Breast epithelium (tissue), 4 donors: ENCODE data around the gene CCDC134. TPM values are rescaled to one million over a fixed set of nuclear protein-coding genes. Genes with fewer than 3 reads are reported as not detected.

ENCODE experiments used
- DNase-seq, 2 donors: peaks; one replicate each; pipeline ENCODE4 v3.0.0-alpha.2; 2019; ENCODE audit warnings: low spot score in 2 of 2
- H3K27ac ChIP-seq, 2 donors: fragments of 200-600 bp; sonication (generic) in 1 of 2; one replicate each; pipeline ENCODE4 v1.5.1; 2016 to 2019; ENCODE audit warnings: mild to moderate bottlenecking in 1 of 2
- H3K27me3 ChIP-seq, 2 donors: fragments of 200-600 bp; sonication (generic) in 1 of 2; one replicate each; pipeline versions ENCODE4 v1.5.1 to v1.6.0; 2017 to 2019; ENCODE audit warnings: control low read depth in 1 of 2, mild to moderate bottlenecking in 1 of 2
- H3K36me3 ChIP-seq: fragments of 200-600 bp; one replicate; pipeline ENCODE4 v1.5.1; 2019
- H3K4me1 ChIP-seq, 2 donors: fragments of 200-600 bp; sonication (generic); one replicate each; pipeline ENCODE4 v1.5.1; 2016 to 2019; ENCODE audit warnings: control low read depth in 1 of 2
- H3K4me3 ChIP-seq, 3 donors: fragments of 200-600 bp; sonication (generic); 1 replicate in 2 of 3; 2 replicates in 1 of 3; pipeline ENCODE4 v1.5.1; 2016 to 2019; ENCODE audit warnings: mild to moderate bottlenecking in 3 of 3, moderate library complexity in 2 of 3
- H3K9me3 ChIP-seq, 2 donors: fragments of 200-600 bp; sonication (generic) in 1 of 2; one replicate each; pipeline ENCODE4 v1.5.1; 2016 to 2019; ENCODE audit warnings: control low read depth in 1 of 2
- POLR2A ChIP-seq: fragments of 450-650 bp; IDR thresholded peaks from one replicate; pipeline ENCODE4 v1.6.1; 2016; ENCODE audit warnings: antibody characterized with exemption, mild to moderate bottlenecking, moderate library complexity
- POLR2AphosphoS5 ChIP-seq, 3 donors: sonication (generic); formaldehyde crosslinking; IDR thresholded peaks; one replicate each; pipeline ENCODE4 v1.6.1; 2017; ENCODE audit warnings: antibody characterized with exemption in 3 of 3
- intact Hi-C: fragments of 100-400 bp; cut with DNase I; formaldehyde crosslinking; loops from one replicate; pipeline ENCODE4 v1.15.1; 2023; ENCODE audit warnings: low total_unique reads
- total RNA-seq, 3 donors: library from RNA; depleted of rRNA; stranded (reverse); fragments of >200 nt; gene quantifications; one replicate each; pipeline ENCODE4 v1.1.0, GENCODE V29; 2016
- TF ChIP-seq, protein P1 (sequence below), 3 donors: fragments of 450-650 bp; IDR thresholded peaks; one replicate each; pipeline ENCODE4 v1.5.1; 2016 to 2017; ENCODE audit warnings: antibody characterized with exemption in 3 of 3, mild to moderate bottlenecking in 3 of 3, moderate library complexity in 3 of 3

The CCDC134 gene
- total RNA-seq, 3 donors from 2014 or later, result 4.0 to 12.3 (median 10.8) TPM

DNA sequence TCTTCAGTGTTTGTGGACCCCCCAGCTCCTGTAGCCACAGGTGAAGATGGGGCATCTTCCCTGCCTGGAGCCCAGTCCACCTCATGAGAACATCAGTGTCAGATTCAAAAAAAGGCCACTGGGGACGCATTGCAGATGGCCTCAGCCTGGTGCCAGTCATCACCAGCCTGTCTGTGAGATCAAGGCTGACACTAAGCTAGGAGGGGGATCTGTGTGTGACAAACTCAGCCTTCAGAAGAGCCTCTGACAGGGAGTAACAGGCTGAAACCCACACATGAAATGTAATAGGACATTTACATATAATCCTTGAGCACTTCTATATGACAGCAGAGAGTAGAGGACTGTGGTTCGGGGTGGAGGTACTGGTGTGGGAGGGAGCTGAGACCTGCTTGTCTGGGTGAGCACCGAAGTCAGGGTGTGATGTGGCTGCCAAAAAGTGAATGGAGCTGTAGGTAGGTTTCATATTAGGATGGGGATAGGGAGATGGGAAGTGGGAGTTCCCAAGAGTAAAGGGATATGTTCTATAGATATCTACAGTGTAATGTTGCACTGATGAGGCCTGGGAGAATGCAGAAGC, 20.5 kb upstream of the CCDC134 start:
- H3K27ac ChIP-seq, result no peak overlapping the region
- no peaks in the 10 kb centered on the region for H3K27me3 ChIP-seq
- H3K9me3 ChIP-seq, result no peaks in the 10 kb centered on the region
- TF ChIP-seq POLR2A (no peak), POLR2AphosphoS5 (IDR thresholded peaks at IDR 0.05) (no peak)
- TF ChIP-seq, protein P1, sequence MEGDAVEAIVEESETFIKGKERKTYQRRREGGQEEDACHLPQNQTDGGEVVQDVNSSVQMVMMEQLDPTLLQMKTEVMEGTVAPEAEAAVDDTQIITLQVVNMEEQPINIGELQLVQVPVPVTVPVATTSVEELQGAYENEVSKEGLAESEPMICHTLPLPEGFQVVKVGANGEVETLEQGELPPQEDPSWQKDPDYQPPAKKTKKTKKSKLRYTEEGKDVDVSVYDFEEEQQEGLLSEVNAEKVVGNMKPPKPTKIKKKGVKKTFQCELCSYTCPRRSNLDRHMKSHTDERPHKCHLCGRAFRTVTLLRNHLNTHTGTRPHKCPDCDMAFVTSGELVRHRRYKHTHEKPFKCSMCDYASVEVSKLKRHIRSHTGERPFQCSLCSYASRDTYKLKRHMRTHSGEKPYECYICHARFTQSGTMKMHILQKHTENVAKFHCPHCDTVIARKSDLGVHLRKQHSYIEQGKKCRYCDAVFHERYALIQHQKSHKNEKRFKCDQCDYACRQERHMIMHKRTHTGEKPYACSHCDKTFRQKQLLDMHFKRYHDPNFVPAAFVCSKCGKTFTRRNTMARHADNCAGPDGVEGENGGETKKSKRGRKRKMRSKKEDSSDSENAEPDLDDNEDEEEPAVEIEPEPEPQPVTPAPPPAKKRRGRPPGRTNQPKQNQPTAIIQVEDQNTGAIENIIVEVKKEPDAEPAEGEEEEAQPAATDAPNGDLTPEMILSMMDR (IDR thresholded peaks at IDR 0.05), result no peak
- no peaks in the 10 kb centered on the region for H3K36me3 ChIP-seq
- no peak for DNase-seq
- H3K4me1 ChIP-seq, result no peaks in the 10 kb centered on the region
- intact Hi-C loops, result no loop called here
- H3K4me3 ChIP-seq, result no peak overlapping the region

GRCh38 chr22:41780746-41781505, 19.6 kb upstream of the CCDC134 start:
- Histone ChIP-seq H3K9me3 (no peaks in the 10 kb centered on the region), H3K4me3 (peak overlapping the region in 1 of 3 donors; percentile 37), H3K4me1 (no peaks in the 10 kb centered on the region), H3K27me3 (no peaks in the 10 kb centered on the region), H3K36me3 (no peaks in the 10 kb centered on the region), H3K27ac (peak overlapping the region in 1 of 2 donors; percentile 43)
- TF ChIP-seq POLR2AphosphoS5 (IDR thresholded peaks at IDR 0.05), result no peak
- intact Hi-C loops, result no loop called here
- DNase-seq, result peak in 1 of 2 donors; percentile 27

DNA sequence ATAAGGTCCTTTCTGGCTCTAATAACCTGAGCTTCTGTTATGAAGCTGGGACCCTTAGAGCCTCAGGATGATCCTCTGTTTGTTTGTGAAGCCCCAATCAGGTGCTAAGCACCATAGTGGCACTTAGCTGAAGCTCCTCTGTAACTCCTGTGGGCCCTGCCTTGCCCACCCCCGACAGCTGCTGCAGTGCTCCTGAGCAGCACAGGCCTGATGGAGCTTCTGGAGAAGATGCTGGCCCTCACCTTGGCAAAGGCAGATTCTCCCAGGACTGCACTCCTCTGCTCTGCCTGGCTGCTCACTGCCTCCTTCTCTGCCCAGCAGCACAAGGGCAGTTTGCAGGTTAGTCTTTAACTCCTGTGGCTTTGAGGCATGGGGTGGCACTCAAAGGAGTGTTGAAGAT, 19.0 kb upstream of the CCDC134 start:
- DNase-seq, result no peak
- Histone ChIP-seq H3K36me3 (no peaks in the 10 kb centered on the region), H3K4me3 (peak overlapping the region; percentile 9 to 37 (median 11)), H3K9me3 (no peaks in the 10 kb centered on the region), H3K27ac (peak overlapping the region in 1 of 2 donors; percentile 43), H3K4me1 (no peaks in the 10 kb centered on the region), H3K27me3 (no peaks in the 10 kb centered on the region)
- intact Hi-C loops, result no loop called here
- TF ChIP-seq, protein P1 (IDR thresholded peaks at IDR 0.05), result no peak
- no peak for TF ChIP-seq POLR2A
- TF ChIP-seq POLR2AphosphoS5 (IDR thresholded peaks at IDR 0.05), result no peak

GRCh38 chr22:41782316-41782715, 18.2 kb upstream of the CCDC134 start:
- TF ChIP-seq POLR2A, result no peak
- TF ChIP-seq, protein P1 (IDR thresholded peaks at IDR 0.05), result no peak
- no peak for TF ChIP-seq POLR2AphosphoS5 (IDR thresholded peaks at IDR 0.05)
- Histone ChIP-seq H3K27ac (peak overlapping the region in 1 of 2 donors; percentile 43), H3K27me3 (no peaks in the 10 kb centered on the region), H3K4me1 (no peaks in the 10 kb centered on the region), H3K36me3 (no peaks in the 10 kb centered on the region), H3K4me3 (no peak overlapping the region), H3K9me3 (no peaks in the 10 kb centered on the region)
- no peak for DNase-seq
- intact Hi-C loops, result no loop called here

- Histone ChIP-seq H3K9me3 (no peaks in the 10 kb centered on the region), H3K27me3 (no peaks in the 10 kb centered on the region), H3K4me3 (no peak overlapping the region), H3K27ac (no peak overlapping the region), H3K4me1 (no peaks in the 10 kb centered on the region), H3K36me3 (no peaks in the 10 kb centered on the region)
- intact Hi-C loops, result no loop called here
- DNase-seq, result no peak
- no peak for TF ChIP-seq POLR2A
- no peak for TF ChIP-seq POLR2AphosphoS5 (IDR thresholded peaks at IDR 0.05)
- TF ChIP-seq, protein P1 (IDR thresholded peaks at IDR 0.05), result no peak
Measured at GRCh38 chr22:41782751-41783150, 17.7 kb upstream of the CCDC134 start.
